NCI-H1436 (cell line): ENCODE results near the gene STK39.

Experiments used
- DNase-seq: peaks from one replicate; lab custom pipeline; 2025; lab: John Stamatoyannopoulos, UW

The STK39 gene

GRCh38 chr2:168159754-168160585, 87.4 kb downstream of the STK39 start:
- DNase-seq: no peak

- DNase-seq: no peak
These were observed 88.8 kb downstream of the STK39 start for GRCh38 chr2:168158586-168158985.

- DNase-seq: no peak
These were observed 89.5 kb downstream of the STK39 start for GRCh38 chr2:168157926-168158325.

GRCh38 chr2:168157070-168157469, 90.3 kb downstream of the STK39 start:
- DNase-seq: no peak

- DNase-seq: peak; percentile 52
These were observed 90.7 kb downstream of the STK39 start for GRCh38 chr2:168156661-168157060.

- no peak for DNase-seq
These were observed 91.7 kb downstream of the STK39 start for GRCh38 chr2:168155680-168156079.

GRCh38 chr2:168155046-168155445, 92.3 kb downstream of the STK39 start:
- DNase-seq: no peak

GRCh38 chr2:168152902-168153530, 94.4 kb downstream of the STK39 start:
- DNase-seq: no peak

GRCh38 chr2:168149986-168150385, 97.4 kb downstream of the STK39 start:
- no peak for DNase-seq

- DNase-seq: no peak
These were observed 98.0 kb downstream of the STK39 start for GRCh38 chr2:168149150-168149974.

GRCh38 chr2:168147830-168148794, 99.3 kb downstream of the STK39 start:
- no peak for DNase-seq

GRCh38 chr2:168146892-168147810, 100.2 kb downstream of the STK39 start:
- no peak for DNase-seq

GRCh38 chr2:168145426-168146310, 101.7 kb downstream of the STK39 start:
- no peak for DNase-seq

- DNase-seq: no peak
These were observed 102.4 kb downstream of the STK39 start for GRCh38 chr2:168145011-168145410.

- no peak for DNase-seq
These were observed 103.6 kb downstream of the STK39 start for GRCh38 chr2:168143813-168144212.

- no peak for DNase-seq
These were observed 106.5 kb downstream of the STK39 start for GRCh38 chr2:168140892-168141291.

GRCh38 chr2:168139852-168140251, 107.5 kb downstream of the STK39 start:
- DNase-seq: no peak

GRCh38 chr2:168138901-168139300, 108.5 kb downstream of the STK39 start:
- no peak for DNase-seq

GRCh38 chr2:168138374-168138773, 109.0 kb downstream of the STK39 start:
- DNase-seq: no peak
